GM10248 (cell line): ENCODE data around the gene EPC1.

Source experiments
- CTCF ChIA-PET: fragments of 300-600 bp; sonication (Branson Sonifier 250); formaldehyde crosslinking; extraction: SDS; loops from one replicate; lab custom pipeline; 2021; ENCODE audit warnings: antibody characterized with exemption; lab: Yijun Ruan, JAX
- POLR2A ChIA-PET: fragments of 350-650 bp; sonication (Branson Sonifier 250); formaldehyde crosslinking; extraction: SDS; loops from one replicate; lab custom pipeline; 2020; ENCODE audit warnings: antibody characterized with exemption; lab: Yijun Ruan, JAX
- DNase-seq: peaks from one replicate; pipeline ENCODE4 v3.0.0; 2012; ENCODE audit errors: extremely low spot score
- CTCF ChIP-seq: IDR thresholded peaks from 2 replicates; pipeline ENCODE4 v1.5.1; 2012; ENCODE audit warnings: mild to moderate bottlenecking, low read depth; ENCODE audit errors: extremely low read depth, missing control alignments, control extremely low read depth

The EPC1 gene

GRCh38 chr10:32384171-32384570 is 37.2 kb upstream of the EPC1 start:
- ChIA-PET POLR2A (no interaction called here), CTCF (interaction anchor here (1.0 kb wide), 1 partner anchor 113 kb away, joined by 3 read pairs; no protein-coding TSS in a partner anchor)
- DNase-seq = no peak
- TF ChIP-seq CTCF = no peak

GRCh38 chr10:32381165-32381564 is 34.2 kb upstream of the EPC1 start:
- TF ChIP-seq CTCF = no peak
- CTCF ChIA-PET = no interaction called here
- POLR2A ChIA-PET = no interaction called here
- no peak for DNase-seq

- no peak for DNase-seq
- CTCF ChIA-PET = interaction anchor here (1.0 to 1.5 kb wide), 3 partner anchors 10 to 26 kb away, joined by 3 to 4 read pairs (median 3); no protein-coding TSS in a partner anchor
- no peak for TF ChIP-seq CTCF
- POLR2A ChIA-PET = no interaction called here
These were observed 33.1 kb upstream of the EPC1 start for GRCh38 chr10:32379950-32380551.

- ChIA-PET POLR2A (no interaction called here), CTCF (interaction anchor here (1.4 to 4.2 kb wide), 4 partner anchors 8 to 70 kb away, joined by 3 to 24 read pairs (median 4); no protein-coding TSS in a partner anchor)
- no peak for DNase-seq
- TF ChIP-seq CTCF = no peak
These were observed 32.5 kb upstream of the EPC1 start for GRCh38 chr10:32379318-32379949.

- peak; percentile 78 for DNase-seq
- no peak for TF ChIP-seq CTCF
- POLR2A ChIA-PET = interaction anchor here (1.2 kb wide), 1 partner anchor 322 kb away, joined by 3 read pairs; the partner anchor contains the start of gene KIF5B
- CTCF ChIA-PET = interaction anchor here (0.8 to 4.2 kb wide), 11 partner anchors 8 to 517 kb away, joined by 3 to 24 read pairs (median 4); no protein-coding TSS in a partner anchor
These were observed 31.7 kb upstream of the EPC1 start for GRCh38 chr10:32378363-32379317.

GRCh38 chr10:32377458-32378259 is 30.7 kb upstream of the EPC1 start:
- CTCF ChIA-PET = interaction anchor here (0.8 to 4.2 kb wide), 9 partner anchors 9 to 516 kb away, joined by 3 to 24 read pairs (median 4); no protein-coding TSS in a partner anchor
- POLR2A ChIA-PET = interaction anchor here (0.7 to 1.2 kb wide), 2 partner anchors 321 to 1944 kb away, joined by 3 read pairs; partner anchors contain the start of gene KIF5B
- TF ChIP-seq CTCF = peak; percentile 49
- DNase-seq = no peak
